Memory B cell (primary cell): ENCODE results near the gene BTBD9.

Source experiments
- ATAC-seq: fragments of 150-1000 bp; cut with Tn5 transposase; 2 replicates; pipeline ENCODE4 v1.10.0; 2021; ENCODE audit warnings: low read depth, mild to moderate bottlenecking, moderate library complexity
- DNase-seq, 2 donors: peaks; one replicate each; pipeline ENCODE4 v3.0.0; 2022; ENCODE audit warnings: low spot score in 2 of 2
- H3K27ac Mint-ChIP-seq: one replicate; pipeline ENCODE4 v1.8.0; 2022; ENCODE audit warnings: mild to moderate bottlenecking, moderate library complexity, mixed read lengths
- H3K27me3 Mint-ChIP-seq: one replicate; pipeline ENCODE4 v1.8.0; 2022; ENCODE audit warnings: mixed read lengths
- H3K36me3 Mint-ChIP-seq: one replicate; pipeline ENCODE4 v1.8.0; 2022; ENCODE audit warnings: mild to moderate bottlenecking, mixed read lengths
- H3K4me1 Mint-ChIP-seq: one replicate; pipeline ENCODE4 v1.8.0; 2022; ENCODE audit warnings: mixed read lengths
- H3K4me3 Mint-ChIP-seq: one replicate; pipeline ENCODE4 v1.8.0; 2022; ENCODE audit warnings: mild to moderate bottlenecking, moderate library complexity, mixed read lengths
- H3K9me3 Mint-ChIP-seq: one replicate; pipeline ENCODE4 v1.8.0; 2022; ENCODE audit warnings: mixed read lengths

Gene BTBD9

GRCh38 chr6:38671885-38672467, 32.2 kb upstream of the BTBD9 start:
- peaks cover 18% of the 10 kb centered on the region for H3K4me1 Mint-ChIP-seq
- H3K36me3 Mint-ChIP-seq, result peaks cover 8% of the 10 kb centered on the region
- ATAC-seq (peak; percentile 84), DNase-seq (peak in 1 of 2 donors; percentile 30)
- H3K27me3 Mint-ChIP-seq, result no peaks in the 10 kb centered on the region
- no peak overlapping the region for H3K4me3 Mint-ChIP-seq
- no peaks in the 10 kb centered on the region for H3K9me3 Mint-ChIP-seq
- peak overlapping the region; percentile 45 for H3K27ac Mint-ChIP-seq

DNA sequence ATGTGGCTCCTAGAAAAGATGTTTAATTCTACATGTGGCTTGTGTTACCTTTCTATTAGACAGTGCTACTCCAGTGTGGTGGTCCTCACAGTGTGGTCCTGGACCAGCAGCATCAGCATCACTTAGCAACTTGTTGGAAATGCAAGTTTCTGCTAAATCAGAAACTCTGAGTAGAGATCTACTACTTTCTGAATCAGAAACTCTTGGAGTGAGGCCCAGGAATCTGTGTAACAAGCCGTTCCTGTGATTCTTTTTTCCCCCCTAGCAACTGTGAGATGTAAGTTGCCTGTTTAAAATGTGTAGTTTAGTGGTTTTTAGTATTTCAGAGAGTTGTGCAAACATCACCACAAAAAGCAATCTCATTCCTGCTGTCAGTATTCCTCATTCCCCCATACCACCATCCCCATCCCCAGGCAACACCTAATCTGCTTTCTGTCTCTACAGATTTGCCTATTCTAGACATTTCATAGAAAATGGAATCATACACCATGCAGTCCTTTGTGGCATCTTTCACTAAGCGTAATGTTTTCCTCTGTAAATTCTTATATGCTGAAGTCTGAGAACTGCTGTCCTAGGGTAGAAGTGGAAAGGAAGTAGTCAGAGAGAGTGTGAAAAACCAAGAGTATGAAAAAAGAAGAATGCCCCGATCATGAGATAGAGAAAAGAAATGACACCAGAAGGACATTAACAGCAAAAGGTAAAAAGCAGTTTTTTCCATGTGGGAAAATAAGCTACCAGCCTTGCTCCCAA, 18.9 kb upstream of the BTBD9 start:
- no peak for DNase-seq
- H3K4me1 Mint-ChIP-seq, result no peaks in the 10 kb centered on the region
- peaks cover 10% of the 10 kb centered on the region for H3K36me3 Mint-ChIP-seq
- no peak overlapping the region for H3K4me3 Mint-ChIP-seq
- ATAC-seq, result no peak
- no peaks in the 10 kb centered on the region for H3K27me3 Mint-ChIP-seq
- H3K9me3 Mint-ChIP-seq, result no peaks in the 10 kb centered on the region
- no peak overlapping the region for H3K27ac Mint-ChIP-seq

- Mint-ChIP-seq H3K9me3 (no peaks in the 10 kb centered on the region), H3K4me3 (no peak overlapping the region), H3K27ac (no peak overlapping the region), H3K4me1 (no peaks in the 10 kb centered on the region), H3K36me3 (peaks cover 10% of the 10 kb centered on the region), H3K27me3 (no peaks in the 10 kb centered on the region)
- ATAC-seq (no peak), DNase-seq (no peak)
Observed at GRCh38 chr6:38656896-38657295, 17.2 kb upstream of the BTBD9 start.

DNA sequence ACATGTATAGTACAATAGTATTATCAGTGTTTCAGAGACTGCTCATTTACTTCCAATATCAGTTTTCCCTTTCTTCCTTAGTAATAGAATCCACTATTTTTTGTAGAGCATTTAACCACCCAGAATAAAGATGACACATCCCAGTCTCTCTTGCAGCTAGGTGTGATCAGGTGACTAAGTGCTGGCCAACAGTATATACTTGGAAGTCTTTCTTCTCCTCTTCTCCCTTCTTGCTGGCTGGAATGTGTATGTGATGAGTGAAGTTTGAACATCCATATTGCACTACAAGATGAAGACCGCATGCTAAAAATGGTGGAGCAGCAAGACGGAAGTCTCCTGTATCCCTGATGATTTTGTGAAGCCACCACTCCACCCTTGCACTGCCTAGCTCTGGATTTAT, 14.5 kb upstream of the BTBD9 start:
- Mint-ChIP-seq H3K4me3 (no peak overlapping the region), H3K27me3 (no peaks in the 10 kb centered on the region), H3K9me3 (no peaks in the 10 kb centered on the region), H3K36me3 (peaks cover 14% of the 10 kb centered on the region), H3K27ac (no peak overlapping the region), H3K4me1 (peaks cover 3% of the 10 kb centered on the region)
- ATAC-seq (no peak), DNase-seq (no peak)

GRCh38 chr6:38651121-38651784, 11.5 kb upstream of the BTBD9 start:
- H3K36me3 Mint-ChIP-seq, result peaks cover 15% of the 10 kb centered on the region
- H3K4me3 Mint-ChIP-seq, result no peak overlapping the region
- H3K27me3 Mint-ChIP-seq, result no peaks in the 10 kb centered on the region
- no peak for DNase-seq
- H3K9me3 Mint-ChIP-seq, result no peaks in the 10 kb centered on the region
- ATAC-seq, result no peak
- H3K27ac Mint-ChIP-seq, result no peak overlapping the region
- peaks cover 9% of the 10 kb centered on the region for H3K4me1 Mint-ChIP-seq

GRCh38 chr6:38650207-38650752, 10.6 kb upstream of the BTBD9 start:
- no peak overlapping the region for H3K4me3 Mint-ChIP-seq
- H3K9me3 Mint-ChIP-seq, result no peaks in the 10 kb centered on the region
- H3K4me1 Mint-ChIP-seq, result peaks cover 9% of the 10 kb centered on the region
- no peaks in the 10 kb centered on the region for H3K27me3 Mint-ChIP-seq
- no peak overlapping the region for H3K27ac Mint-ChIP-seq
- peaks cover 15% of the 10 kb centered on the region for H3K36me3 Mint-ChIP-seq
- ATAC-seq (no peak), DNase-seq (no peak)

DNA sequence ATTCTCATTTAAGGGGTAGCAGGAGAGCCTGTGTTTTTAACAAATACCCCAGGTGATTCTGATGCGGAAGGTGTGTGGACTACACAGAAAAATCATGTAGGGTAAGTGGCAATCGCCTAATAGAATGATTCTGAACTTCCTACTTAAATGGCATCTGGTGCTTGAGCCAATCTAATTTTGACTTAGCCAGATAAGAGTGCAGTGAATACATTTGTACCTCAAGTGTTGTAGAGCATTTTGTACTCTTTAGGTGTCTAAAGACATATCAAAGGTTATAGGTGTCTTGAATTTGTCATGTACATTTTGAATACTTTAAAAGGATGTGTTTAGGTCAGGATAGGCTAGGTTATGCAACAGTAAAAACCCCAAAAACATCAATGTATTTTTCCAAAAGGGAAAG, 10.0 kb upstream of the BTBD9 start:
- no peak for ATAC-seq
- H3K4me1 Mint-ChIP-seq, result peaks cover 9% of the 10 kb centered on the region
- H3K36me3 Mint-ChIP-seq, result peaks cover 15% of the 10 kb centered on the region
- H3K9me3 Mint-ChIP-seq, result no peaks in the 10 kb centered on the region
- H3K4me3 Mint-ChIP-seq, result no peak overlapping the region
- DNase-seq, result no peak
- H3K27ac Mint-ChIP-seq, result no peak overlapping the region
- no peaks in the 10 kb centered on the region for H3K27me3 Mint-ChIP-seq

DNA sequence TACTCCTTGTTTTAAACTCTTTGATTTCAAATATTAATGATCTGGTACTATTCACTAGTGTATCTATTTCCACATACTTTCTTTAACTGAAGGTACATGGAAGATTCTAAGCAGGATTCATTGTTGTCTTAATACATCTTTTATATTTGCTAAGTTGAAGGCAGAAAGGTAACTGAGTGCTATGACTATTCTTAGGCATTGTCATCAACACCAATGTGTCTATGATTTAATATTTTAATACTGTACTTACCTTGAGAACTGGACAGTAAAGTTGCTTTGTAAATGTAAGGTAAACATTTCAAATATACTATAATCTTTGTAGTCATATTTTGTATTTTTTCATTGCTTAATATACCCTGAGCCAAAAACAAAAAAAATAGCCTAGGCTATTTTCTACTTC, 8.9 kb upstream of the BTBD9 start:
- ATAC-seq, result no peak
- DNase-seq, result no peak
- Mint-ChIP-seq H3K27me3 (no peaks in the 10 kb centered on the region), H3K4me3 (no peak overlapping the region), H3K9me3 (no peaks in the 10 kb centered on the region), H3K27ac (no peak overlapping the region), H3K4me1 (peaks cover 9% of the 10 kb centered on the region), H3K36me3 (peaks cover 15% of the 10 kb centered on the region)

DNA sequence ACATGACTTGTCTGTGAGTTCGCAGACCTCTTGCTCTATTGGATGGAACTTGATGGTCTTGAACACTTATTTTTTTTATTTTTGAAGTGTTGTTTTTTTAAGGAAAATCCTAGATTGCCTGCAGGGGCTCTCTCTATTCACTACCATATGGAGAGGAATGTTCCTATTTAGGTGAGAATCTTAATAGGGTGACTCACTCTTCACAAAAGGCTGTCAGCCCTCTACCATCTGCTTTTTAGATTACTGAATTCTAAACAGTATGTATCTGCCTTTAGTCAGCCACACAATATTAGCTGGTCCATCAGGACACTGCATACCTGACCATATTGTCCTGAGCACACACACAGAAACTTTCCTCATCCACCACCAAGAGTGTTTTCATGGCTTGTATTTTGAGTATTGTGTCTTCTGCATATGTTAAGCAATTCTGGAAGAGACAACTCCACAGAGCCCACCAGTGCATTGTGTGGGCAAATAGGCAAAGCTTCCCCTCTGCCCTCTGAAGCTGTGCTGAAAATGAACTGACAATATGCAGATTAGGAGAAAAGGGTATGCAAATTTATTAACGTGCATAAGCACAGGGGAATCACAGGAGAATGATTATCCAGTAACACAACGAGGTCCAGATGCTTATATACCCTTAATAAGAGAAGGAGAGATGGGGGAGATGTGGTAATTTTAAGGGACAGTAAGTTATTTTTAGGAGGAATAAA, 6.6 kb upstream of the BTBD9 start:
- ATAC-seq, result no peak
- no peaks in the 10 kb centered on the region for H3K9me3 Mint-ChIP-seq
- no peak for DNase-seq
- H3K36me3 Mint-ChIP-seq, result peaks cover 14% of the 10 kb centered on the region
- H3K27ac Mint-ChIP-seq, result no peak overlapping the region
- no peak overlapping the region for H3K4me3 Mint-ChIP-seq
- H3K27me3 Mint-ChIP-seq, result no peaks in the 10 kb centered on the region
- H3K4me1 Mint-ChIP-seq, result peaks cover 14% of the 10 kb centered on the region

DNA sequence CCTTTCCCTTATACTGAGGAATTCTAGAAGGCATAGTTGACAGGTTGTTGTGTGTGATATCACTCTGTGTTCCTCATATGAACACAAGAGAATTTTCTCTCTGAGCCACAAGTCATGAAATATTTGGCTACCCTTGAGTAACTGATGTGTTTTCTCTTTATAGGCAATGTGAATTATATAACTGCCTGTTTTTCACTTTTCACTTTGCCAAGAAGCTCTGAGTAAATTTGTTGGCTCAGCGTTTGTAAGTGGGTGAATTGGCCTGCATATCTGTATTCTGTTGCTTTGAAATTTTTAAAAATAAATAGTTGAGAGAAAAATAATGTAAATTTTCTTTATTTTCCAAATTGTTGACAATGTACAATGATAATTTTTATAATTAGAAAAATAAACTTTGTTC, 5.2 kb upstream of the BTBD9 start:
- peaks cover 7% of the 10 kb centered on the region for H3K36me3 Mint-ChIP-seq
- ATAC-seq, result no peak

GRCh38 chr6:38640216-38640909, 634 bp upstream of the BTBD9 start:
- DNase-seq (no peak), ATAC-seq (no peak)
- H3K4me1 Mint-ChIP-seq, result peaks cover 32% of the 10 kb centered on the region
- H3K4me3 Mint-ChIP-seq, result peak overlapping the region; percentile 89
- H3K36me3 Mint-ChIP-seq, result peaks cover 2% of the 10 kb centered on the region
- no peaks in the 10 kb centered on the region for H3K9me3 Mint-ChIP-seq
- peak overlapping the region; percentile 96 for H3K27ac Mint-ChIP-seq
- no peaks in the 10 kb centered on the region for H3K27me3 Mint-ChIP-seq

More for the DNA sequence above, 5.2 kb upstream of the BTBD9 start:
- Mint-ChIP-seq H3K4me3 (no peak overlapping the region), H3K9me3 (no peaks in the 10 kb centered on the region), H3K27ac (no peak overlapping the region), H3K4me1 (peaks cover 17% of the 10 kb centered on the region), H3K27me3 (no peaks in the 10 kb centered on the region)
- no peak for DNase-seq

DNA sequence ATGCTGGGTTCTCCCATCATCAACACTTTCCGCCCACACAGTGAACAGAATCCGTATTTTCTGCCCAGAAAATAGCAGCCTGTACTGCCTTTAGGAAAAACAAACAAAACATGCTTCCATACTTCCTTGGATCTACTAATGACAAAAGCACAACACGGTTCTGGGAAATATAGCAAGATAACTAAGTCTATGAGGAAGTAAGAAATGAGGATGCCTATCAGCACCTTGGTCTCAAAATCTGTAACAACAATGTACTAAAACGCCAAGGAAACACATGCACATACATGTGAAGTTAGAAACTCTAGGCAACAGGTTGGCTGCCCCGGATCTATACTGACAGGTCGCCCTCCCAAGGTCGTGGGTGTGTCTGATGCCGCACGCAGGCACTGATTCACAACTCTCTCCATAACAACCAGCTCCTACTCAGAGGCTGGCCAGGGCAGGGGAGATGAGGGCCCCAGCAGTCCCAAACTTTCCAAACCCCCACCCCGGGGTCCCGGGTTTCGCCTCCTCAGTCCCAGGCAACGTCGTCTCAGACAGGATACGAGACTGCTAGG, 710 bp downstream of the BTBD9 start:
- peak overlapping the region; percentile 89 for H3K4me3 Mint-ChIP-seq
- peaks cover 35% of the 10 kb centered on the region for H3K4me1 Mint-ChIP-seq
- DNase-seq, result peak in 1 of 2 donors; percentile 56
- peak overlapping the region; percentile 96 for H3K27ac Mint-ChIP-seq
- no peaks in the 10 kb centered on the region for H3K27me3 Mint-ChIP-seq
- H3K36me3 Mint-ChIP-seq, result peaks cover 2% of the 10 kb centered on the region
- no peaks in the 10 kb centered on the region for H3K9me3 Mint-ChIP-seq
- peak; percentile 47 for ATAC-seq

DNA sequence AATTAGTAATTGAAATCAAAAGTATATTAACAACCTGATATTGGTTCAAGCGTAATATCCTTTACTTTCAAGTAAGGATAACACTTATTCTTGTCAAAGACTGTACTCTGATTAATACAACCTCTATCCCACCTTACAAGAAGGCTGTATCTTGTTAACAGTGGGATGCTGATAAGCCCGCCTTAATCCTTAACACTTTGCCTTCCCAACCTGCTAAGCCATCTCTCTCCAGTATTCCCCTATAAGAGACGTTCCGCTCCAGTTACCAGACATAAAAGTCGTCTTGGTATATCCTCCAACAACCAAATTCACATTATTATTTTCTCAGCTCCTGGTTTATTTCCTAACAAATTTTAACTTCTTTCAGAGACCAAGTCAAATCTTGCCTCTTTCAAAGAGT, 2.0 kb downstream of the BTBD9 start:
- Mint-ChIP-seq H3K36me3 (no peaks in the 10 kb centered on the region), H3K4me1 (peaks cover 36% of the 10 kb centered on the region), H3K9me3 (no peaks in the 10 kb centered on the region), H3K4me3 (no peak overlapping the region), H3K27me3 (no peaks in the 10 kb centered on the region), H3K27ac (peak overlapping the region; percentile 96)
- ATAC-seq, result no peak
- DNase-seq, result no peak
